HG03060 (cell line): ENCODE data around the gene PHF21B.
"Not testable (repeated sequence)": the region's sequence is repeated elsewhere in the genome, so short reads cannot be mapped to it uniquely, and the experiment has no call there.

Experiments used
- ATAC-seq: cut with Tn5 transposase; IDR thresholded peaks from one replicate; pipeline ENCODE4 v1.9.1; 2021; ENCODE audit warnings: low read depth, moderate number of reproducible peaks; ENCODE audit not compliant: unreplicated experiment

PHF21B gene

DNA sequence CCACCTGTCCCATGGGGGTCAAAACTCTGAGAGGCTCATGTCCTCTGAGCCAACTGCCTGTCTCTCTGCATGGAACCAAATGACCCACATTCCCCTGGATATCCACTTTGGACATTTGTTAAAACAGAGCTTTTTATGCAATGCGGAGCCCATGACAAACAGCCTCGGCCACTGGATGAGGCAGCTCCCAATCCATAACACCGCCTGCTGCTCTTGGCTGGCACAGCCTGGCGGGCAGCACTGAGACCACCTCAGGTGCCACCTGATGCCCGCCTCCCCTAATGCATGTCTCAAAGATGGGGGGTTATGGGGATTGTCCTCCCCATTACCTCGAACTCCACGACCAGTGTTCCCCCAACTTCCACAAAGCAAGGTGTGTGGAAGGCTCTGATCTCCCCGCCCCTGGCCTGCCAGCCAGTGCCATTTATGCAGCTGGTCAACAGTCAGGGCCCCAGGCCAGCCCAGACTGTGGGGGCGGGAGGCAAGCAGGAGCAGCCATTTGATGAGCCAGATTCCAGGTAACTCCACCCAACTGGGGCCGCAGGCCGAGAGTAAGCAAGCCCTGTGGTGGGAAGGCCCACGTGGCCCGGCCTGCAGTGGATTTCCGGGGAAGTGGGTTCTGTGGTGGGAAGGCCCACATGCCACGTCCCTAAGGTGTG lies 84.2 kb downstream of the PHF21B start:
- ATAC-seq = no peak

DNA sequence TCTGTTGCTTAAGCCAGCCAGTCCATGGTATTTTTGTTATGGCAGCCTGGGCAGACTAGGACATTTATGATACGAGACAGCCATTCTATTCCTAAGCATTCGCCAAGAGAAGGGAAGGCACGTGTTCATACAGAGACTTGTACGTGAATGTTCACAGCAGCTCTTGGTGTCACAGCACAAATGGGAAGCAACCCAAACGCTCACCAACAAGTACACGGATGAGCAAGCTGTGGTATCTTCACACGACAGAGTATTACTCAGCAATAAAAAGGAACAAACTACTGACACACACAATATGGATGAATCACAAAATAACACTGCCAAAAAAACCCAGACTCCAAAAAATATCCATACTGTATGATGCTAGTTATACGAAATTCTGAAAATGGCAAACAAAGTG lies 85.1 kb downstream of the PHF21B start:
- ATAC-seq = no peak

DNA sequence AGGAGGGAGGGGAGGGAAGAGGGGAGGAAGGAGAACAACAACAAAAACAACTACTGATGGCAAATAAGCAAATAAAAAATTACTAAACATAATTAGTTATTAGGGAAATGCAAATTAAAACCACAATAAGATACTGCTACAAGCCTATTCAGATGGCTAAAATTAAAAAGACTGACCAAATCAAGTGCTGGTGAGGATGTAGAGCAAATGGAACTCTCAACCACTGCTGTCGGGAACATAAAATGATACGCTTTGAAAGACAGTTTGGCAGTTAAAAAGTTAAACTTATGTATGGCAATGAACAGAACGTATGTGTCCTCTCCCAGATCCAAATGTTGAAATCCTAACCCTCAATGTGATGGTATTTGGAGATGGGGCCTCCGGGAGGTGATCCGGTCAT lies 85.7 kb downstream of the PHF21B start:
- no peak for ATAC-seq

DNA sequence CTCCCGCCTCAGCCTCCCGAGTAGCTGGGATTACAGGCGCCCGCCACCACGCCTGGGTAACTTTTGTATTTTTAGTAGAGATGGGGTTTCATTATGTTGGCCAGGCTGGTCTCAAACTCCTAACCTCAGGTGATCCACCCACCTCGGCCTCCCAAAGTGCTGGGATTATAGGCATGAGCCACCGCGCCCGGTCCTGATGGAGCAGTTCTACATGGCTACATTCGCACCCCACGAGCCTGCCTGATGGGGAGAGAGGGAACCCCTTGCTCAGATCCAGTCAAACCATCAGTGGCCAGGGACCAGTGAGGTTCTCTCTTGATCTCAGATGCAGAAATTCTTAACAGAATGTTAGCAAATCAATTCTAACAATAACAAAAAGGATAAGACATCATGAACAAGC lies 88.0 kb downstream of the PHF21B start:
- not testable (repeated sequence) for ATAC-seq

DNA sequence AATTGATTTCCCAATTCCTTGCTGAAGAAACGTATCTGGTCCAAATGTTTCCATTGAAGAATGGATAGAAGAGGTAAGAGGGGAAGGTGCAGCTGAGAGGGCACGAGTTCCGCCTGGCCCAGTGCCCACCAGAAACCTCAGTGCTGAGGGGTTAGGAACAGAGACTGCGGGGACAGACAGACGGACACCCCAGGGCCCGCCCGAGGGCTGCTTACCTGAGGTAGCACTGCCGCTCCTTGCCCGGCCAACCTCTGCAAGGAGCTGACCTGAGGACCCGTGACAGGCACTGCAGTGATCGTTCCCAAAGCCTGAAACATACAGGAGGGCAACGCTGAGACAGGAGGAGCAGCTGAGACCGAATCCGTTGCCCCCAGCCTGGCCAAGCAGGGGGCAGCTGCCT lies 89.6 kb downstream of the PHF21B start:
- ATAC-seq = no peak

DNA sequence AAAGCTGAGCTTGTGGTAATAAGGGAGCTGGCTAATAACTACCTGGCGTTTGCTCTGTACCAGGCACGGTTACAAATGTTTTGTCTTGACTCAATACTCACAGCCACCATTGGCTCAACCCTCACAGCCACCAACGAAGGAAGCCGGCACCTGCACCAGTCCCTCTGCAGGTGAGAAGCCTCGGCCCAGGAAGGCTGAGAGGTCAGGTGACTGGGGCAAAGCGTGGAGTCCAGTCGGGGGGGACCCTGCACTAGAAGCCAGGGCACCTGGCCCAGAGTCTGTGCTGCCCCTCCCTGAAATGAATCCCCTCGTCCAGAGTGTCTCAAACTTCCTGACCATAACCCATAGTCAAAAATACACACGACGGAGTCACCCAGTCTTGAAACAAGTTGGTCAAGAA lies 90.1 kb downstream of the PHF21B start:
- ATAC-seq = no peak

DNA sequence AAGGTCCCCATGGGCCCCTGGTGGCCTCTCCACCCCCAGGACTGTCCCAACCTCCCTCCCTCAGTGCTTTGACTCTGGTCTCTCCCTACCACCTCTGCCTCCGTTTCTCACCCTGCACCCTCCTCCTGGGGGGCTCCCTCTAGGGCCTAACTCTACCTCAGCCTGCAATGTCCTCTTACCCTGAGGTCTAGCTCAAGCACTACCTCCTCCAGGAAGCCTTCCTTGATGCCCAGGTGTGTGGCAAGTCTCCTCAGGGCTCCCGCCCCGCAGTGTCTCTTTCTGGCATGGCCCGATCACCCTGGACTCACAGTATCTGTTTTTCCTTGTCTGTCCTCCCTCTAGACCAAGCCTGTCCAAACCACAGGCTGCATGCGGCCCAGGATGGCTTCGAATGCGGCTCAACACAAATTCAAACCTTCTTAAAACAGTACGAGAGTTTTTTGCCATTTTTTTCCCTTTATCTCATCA lies 90.8 kb downstream of the PHF21B start:
- no peak for ATAC-seq

DNA sequence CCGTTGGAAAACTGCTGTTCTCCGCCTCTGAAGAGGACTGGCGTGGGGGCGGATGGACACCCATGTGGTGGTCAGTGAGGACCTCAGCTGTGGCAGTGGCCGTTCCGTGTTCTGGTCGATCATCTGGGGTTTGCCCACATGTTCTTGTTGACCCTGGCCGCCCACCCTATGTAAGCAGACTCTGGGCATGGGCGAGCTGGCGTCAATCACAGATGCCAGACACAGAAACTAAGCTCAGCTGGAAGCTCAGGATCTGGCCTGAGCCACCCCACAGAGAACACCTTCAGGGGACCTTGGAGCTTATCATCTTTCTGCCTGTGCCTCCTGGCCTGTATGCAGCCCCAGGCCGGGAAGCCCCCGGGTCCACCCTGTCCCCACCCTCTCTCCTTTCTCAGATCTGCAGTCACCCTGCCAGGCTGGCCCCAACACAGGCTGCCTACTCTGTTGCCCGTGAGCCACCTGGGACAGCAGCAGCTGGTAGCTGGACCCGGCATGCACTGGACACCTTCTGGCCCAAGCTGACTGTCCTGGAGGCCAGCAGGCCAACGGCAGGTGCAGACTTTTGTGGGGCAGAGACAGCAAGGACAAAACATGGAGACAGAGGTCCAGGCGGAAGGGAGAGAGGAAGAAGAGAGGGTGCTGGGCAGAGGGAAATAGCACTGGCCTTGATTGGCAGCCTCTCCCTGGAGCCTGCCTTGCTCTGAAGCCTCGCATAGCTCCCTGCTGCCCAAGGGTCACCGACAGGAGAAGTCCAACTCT lies 91.5 kb downstream of the PHF21B start:
- ATAC-seq = no peak

DNA sequence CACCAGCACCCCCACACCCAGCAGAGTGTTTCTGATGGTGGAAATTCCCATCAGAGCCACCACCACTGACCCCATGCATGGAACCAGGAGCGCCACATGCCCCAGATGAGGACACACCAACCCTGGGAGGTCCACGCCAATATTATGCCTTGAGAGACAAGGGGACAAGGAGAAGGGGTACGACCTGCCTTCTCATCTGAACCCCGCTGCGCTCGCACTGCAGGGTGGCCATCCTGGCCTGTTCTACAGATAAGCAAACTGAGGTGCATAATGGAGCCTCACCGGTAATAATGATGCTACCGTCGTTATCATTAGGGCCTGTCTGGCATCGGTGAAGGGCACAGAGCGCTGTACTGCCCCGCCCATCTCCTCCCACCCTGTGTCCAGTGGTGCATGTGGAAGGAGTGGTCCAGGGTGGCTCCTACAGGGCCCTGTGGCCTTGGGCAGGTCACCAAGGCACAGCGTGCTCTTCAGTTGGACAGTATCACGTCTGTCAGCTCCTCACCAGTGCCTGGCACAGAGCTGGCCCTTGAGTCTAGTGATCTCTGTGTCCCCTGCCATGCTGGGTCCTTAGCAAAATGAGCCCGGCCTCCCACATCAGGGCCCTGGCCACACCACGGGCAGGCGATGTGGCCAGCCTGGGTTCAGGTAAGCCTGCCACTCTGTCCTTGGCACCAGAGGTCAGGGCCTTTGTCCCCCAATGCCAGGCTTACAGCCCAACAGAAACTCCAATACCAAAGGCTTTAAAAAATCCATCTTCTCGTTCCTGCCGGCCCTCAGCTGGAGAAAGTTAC lies 92.2 kb downstream of the PHF21B start:
- no peak for ATAC-seq

DNA sequence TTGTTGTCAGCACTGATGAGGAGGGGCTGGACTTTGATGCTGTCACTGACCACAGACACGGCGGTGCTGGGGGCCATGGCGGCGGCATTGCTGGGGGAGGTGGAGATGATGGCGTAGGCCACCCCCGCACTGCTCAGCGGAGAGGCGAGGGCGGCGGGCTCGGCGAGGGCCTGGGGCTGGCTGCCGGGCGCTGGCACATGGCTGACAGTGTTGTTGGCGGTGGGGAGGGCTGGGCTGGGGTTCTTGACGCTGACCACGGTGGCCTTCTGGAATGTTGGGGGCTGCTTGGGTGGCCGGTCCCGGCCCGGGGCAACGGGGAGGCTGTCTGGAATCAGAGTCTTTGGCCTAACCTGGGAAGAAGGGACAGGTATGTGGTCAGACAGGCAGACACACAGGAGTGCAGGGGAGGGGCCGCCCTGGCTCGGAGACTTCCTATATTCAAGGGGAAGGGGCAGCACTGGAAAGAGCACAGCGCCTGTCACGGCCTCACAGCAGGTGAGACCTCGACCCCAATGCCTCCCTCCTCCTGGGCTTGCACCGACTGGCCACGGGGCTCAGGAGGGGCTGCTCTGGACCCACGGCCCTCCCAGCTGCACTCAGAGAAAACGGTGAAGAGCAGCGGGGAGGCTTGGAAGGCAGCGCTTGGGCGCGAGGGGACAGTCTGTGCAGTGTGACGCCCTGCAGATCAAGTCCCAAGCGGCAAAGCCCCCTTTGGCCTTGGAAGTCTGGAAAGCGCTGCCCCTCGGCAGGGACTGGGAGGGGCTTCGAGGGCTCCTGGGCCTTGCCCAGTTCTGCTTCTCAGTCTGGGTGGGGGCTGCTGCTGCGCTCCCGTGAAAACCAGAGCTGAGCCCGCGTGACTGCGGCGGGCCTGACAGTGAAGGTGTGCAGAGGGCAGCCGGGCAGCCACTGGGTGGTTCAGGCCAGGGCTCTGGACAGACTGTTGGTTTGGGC lies 93.2 kb downstream of the PHF21B start:
- ATAC-seq = no peak

DNA sequence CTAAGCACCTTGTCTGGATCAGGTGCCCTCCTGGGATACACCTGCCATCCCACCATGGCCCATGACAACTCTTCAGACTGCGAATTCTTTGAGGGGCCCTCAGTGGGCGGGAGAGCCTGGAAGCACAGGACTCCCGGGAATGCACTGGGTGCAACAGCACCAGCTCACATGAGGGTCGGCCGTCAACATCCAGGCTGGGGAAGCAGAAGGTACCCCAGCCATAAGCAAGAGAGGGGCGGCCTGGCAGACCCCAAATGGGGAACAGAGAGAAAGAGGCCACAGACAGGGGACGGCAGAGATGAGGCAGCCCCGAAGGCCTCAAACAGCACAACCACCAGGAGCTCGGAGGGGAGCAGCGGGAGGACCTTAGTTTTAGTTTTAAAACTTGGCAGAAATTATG lies 94.4 kb downstream of the PHF21B start:
- no peak for ATAC-seq

DNA sequence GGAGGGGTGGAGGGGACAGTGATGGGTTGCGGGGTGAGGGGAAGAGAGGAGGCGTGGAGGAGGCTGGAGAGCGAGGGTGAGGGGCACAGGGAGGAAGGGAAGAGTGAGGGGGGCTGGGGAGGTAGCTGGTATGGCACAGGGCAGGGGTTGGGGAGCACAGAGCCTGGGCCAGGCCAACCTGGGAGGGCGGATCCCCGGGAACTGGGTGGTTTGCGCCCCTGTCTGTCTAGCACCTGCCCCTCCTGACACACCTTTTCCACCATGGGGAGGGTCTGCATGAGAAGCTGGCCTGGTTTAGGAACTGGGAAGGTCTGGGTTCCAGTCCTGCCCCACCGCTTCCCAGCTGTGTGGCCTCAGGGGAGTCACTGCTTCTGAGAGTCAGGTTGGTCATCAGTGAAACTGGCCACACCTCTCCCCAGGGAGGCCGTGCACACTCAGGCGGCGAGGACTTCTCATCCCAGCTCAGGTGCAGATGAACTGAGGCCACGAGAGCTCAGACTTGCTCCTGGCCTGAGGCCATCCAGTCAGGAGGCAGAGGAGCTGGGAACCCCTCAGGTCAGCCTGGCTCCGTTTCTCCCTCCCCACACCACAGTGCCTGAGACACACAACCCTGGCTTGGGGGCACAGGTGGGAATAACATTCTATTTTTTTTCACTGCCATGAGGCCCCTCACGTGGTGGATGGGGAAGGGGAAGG lies 95.6 kb downstream of the PHF21B start:
- no peak for ATAC-seq

DNA sequence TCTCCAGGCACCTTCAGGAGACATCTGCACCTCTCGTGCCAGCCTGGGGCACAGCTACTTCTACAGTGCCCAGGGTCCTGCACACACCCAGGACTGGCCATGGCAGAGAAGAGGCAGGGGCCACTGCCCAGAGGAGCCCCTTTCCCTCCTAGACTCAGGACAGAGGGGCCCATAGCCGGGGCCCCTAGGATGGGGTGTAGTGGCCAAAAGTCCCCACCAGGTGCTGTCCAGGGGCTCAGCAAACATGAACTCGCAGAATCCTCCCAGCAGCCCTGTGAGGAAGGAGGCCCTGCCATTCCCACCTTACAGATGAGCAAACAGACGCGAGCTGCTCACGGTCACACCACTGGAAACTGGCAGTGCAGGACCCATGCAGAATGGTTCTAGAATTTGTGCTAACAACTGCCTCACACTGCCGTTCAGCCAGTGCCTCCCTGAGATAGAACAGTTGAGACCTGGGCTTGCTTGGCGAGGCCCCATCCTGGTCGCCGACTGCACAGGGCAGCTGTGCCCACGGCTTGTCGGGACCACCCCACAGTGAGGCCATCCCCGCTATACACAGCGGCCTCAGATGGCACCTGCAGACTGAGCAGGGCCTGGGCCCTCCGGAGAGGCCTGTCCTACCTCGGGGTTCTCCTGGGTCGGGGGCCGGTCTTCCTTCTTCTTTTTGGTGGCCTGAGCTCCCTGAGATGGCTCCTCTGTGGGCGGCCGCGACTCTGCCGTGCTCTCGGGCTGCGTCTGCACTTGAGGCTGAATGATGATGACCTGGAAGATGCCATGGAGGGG lies 96.4 kb downstream of the PHF21B start:
- no peak for ATAC-seq

DNA sequence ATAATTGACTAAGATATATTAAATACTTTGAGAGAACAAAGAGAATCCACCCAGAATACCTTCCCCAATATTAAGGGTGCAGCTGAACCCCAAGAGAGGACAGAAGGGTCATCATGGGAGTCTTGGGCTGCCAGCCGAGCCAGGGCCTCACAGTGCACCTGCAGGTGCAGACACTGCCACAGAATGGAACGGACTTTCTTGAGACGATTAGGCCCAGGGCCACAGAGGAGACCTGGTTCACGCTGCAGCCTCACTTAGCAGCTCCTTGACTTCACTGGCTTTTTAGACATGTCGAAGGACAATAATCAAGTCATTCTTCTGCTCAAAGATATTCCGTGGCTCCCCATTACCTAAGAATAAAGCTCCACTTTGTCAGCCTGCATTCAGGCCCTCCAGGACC lies 100.6 kb downstream of the PHF21B start:
- ATAC-seq = no peak

DNA sequence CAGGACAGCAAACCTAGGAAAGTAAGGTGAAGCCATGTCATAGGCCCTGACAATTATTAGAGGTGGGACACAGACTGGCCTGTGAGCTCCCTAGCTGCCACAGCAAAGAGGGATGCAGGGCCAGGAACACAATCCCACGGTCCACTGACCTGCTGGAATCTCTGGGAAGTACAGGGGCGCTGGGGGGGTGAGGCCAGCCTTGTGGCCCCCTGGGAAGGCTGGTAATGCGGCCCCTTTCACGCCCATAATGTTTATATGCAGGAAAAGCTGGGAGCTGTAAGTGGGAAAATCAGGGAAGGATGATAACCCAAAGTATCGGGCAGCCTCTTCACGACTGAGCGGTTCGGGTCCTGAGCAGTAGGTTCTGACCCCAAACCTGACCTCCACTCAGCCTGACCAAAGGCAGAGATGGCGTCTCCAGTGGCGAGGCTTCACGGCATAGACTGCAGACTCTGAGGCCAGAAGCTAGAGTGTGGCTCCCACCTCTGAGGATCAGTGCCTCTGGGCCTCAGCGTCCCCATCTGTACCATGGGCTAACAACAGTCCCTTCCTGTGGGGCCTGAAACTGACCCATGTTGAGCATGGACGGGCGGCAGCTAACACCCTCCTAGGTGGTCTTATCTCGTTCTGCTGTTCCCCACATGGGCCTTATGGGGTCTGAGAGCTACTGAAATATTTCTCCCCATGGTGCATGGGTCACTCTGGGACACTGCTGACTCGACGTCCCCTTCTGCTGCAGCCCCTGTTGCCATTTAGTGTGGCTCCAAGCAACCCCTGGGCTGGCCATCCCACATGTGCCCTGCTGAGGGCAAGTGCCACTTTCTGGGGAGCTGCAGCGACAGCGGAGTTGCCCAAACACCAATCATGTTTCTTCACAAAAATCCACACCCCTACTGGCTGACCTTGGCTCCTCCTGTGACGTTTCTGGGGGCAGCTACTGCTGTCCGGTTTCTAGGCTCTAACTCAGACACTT lies 101.8 kb downstream of the PHF21B start:
- ATAC-seq = no peak

DNA sequence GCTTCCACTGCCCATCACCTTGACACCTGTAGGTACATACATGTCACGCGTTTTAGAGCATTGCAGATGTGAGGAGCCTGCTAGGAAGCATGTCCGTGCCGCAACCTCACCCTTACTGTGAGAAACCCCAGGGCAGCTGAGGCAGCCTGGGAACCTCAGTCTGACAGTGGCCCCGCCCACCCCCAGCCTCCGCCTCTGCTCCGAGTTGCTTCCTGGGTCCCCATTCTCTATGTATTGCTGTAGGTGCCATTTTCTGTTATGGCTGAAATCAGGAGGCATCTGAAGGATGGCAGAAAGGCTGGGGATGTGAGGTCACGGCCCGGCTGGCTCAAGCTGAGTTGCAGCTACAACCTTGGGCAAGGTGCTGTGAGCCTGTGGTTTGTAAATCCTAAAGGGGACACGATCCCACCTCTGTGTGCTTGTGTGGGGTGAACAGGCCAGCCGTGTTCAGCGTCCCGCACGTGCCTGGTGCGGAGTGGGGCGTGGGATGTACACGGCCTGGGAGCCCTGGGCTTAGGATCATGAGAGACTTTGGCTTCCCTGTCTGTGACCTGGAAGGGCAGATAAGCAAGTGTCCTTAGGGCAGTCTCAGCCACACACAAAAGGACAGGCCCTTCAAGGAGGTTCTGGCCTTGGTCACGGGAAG lies 102.7 kb downstream of the PHF21B start:
- ATAC-seq = no peak

DNA sequence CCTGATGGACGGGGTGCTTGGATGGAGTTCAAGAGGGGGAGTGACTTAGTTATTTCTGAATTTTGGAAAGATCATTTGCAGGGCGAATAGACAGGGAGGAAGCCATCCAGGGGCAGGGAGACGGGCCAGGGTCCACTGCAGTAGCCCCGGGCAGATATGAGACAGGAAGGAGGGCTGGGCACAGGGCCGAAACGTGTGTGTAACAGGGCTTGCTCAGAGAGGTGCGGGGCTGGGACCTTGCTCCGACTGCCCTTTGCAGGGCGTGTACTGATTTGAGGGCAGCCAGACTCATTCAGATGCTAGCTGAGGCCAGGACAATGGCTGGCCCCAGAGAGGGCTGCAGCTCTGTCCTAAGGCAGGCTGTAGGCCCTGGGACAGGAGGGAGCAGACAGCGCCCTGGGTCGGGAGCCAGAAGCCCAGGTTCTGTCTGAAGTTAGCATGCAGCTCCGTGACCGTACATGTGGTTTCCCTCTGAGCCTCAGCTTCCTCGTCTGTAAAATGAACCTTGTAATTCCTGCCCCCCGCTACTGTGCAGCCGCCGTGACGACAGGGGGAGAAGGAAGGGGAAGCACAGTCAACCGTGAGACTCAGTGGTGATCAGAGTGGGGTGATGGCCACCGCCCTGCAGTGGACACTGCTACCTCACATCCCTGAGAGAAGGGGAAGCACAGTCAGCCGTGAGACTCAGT lies 103.4 kb downstream of the PHF21B start:
- ATAC-seq = no peak
